ENCODE measurements around the gene CENPK. TPM values are rescaled to one million over a fixed set of nuclear protein-coding genes. Genes with fewer than 3 reads are reported as not detected.

CENPK gene
- total and polyA plus RNA-seq, 2 of the 8 experiments (the other 6 are each of a cell fraction or from before 2014, with no cell fraction given), result 13.3 to 50.9 TPM

DNA sequence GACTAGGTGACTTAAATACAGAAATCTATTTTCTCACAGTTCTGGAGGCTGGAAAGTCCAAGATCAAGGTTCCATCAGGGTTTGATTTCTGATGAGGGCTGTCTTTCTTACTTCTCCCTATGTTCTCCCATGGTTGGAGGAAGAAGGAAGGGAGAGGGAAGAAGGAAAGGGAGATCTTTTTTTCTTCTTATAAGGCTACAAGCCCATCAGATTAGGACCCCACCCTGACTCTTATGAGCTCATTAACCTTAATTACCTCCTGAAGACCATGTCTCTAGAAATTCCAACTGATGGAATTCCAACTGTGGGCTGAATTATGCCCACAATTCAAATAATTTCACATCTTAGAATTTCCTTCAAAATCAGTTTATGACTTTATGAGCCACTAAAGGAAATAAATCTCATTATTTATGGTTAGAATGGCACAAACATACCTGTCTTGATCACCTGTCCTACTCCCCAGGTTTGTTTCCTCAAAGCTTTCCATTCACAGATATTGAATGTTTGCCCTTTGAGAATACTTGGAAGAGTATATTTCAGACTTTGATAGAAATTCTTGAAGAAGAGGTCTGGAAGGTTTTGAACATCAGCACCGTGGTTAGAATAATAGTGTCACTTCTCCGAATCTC, 7.7 kb upstream of the CENPK start (continued):
- TF ChIP-seq, protein P1, sequence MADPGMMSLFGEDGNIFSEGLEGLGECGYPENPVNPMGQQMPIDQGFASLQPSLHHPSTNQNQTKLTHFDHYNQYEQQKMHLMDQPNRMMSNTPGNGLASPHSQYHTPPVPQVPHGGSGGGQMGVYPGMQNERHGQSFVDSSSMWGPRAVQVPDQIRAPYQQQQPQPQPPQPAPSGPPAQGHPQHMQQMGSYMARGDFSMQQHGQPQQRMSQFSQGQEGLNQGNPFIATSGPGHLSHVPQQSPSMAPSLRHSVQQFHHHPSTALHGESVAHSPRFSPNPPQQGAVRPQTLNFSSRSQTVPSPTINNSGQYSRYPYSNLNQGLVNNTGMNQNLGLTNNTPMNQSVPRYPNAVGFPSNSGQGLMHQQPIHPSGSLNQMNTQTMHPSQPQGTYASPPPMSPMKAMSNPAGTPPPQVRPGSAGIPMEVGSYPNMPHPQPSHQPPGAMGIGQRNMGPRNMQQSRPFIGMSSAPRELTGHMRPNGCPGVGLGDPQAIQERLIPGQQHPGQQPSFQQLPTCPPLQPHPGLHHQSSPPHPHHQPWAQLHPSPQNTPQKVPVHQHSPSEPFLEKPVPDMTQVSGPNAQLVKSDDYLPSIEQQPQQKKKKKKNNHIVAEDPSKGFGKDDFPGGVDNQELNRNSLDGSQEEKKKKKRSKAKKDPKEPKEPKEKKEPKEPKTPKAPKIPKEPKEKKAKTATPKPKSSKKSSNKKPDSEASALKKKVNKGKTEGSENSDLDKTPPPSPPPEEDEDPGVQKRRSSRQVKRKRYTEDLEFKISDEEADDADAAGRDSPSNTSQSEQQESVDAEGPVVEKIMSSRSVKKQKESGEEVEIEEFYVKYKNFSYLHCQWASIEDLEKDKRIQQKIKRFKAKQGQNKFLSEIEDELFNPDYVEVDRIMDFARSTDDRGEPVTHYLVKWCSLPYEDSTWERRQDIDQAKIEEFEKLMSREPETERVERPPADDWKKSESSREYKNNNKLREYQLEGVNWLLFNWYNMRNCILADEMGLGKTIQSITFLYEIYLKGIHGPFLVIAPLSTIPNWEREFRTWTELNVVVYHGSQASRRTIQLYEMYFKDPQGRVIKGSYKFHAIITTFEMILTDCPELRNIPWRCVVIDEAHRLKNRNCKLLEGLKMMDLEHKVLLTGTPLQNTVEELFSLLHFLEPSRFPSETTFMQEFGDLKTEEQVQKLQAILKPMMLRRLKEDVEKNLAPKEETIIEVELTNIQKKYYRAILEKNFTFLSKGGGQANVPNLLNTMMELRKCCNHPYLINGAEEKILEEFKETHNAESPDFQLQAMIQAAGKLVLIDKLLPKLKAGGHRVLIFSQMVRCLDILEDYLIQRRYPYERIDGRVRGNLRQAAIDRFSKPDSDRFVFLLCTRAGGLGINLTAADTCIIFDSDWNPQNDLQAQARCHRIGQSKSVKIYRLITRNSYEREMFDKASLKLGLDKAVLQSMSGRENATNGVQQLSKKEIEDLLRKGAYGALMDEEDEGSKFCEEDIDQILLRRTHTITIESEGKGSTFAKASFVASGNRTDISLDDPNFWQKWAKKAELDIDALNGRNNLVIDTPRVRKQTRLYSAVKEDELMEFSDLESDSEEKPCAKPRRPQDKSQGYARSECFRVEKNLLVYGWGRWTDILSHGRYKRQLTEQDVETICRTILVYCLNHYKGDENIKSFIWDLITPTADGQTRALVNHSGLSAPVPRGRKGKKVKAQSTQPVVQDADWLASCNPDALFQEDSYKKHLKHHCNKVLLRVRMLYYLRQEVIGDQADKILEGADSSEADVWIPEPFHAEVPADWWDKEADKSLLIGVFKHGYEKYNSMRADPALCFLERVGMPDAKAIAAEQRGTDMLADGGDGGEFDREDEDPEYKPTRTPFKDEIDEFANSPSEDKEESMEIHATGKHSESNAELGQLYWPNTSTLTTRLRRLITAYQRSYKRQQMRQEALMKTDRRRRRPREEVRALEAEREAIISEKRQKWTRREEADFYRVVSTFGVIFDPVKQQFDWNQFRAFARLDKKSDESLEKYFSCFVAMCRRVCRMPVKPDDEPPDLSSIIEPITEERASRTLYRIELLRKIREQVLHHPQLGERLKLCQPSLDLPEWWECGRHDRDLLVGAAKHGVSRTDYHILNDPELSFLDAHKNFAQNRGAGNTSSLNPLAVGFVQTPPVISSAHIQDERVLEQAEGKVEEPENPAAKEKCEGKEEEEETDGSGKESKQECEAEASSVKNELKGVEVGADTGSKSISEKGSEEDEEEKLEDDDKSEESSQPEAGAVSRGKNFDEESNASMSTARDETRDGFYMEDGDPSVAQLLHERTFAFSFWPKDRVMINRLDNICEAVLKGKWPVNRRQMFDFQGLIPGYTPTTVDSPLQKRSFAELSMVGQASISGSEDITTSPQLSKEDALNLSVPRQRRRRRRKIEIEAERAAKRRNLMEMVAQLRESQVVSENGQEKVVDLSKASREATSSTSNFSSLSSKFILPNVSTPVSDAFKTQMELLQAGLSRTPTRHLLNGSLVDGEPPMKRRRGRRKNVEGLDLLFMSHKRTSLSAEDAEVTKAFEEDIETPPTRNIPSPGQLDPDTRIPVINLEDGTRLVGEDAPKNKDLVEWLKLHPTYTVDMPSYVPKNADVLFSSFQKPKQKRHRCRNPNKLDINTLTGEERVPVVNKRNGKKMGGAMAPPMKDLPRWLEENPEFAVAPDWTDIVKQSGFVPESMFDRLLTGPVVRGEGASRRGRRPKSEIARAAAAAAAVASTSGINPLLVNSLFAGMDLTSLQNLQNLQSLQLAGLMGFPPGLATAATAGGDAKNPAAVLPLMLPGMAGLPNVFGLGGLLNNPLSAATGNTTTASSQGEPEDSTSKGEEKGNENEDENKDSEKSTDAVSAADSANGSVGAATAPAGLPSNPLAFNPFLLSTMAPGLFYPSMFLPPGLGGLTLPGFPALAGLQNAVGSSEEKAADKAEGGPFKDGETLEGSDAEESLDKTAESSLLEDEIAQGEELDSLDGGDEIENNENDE (IDR thresholded peaks at IDR 0.05; ENCODE audit: insufficient replicate concordance, low read length), result no peak
- no peak for TF ChIP-seq RXRA (IDR thresholded peaks at IDR 0.05; ENCODE audit: insufficient read depth, low read depth, low read length)

Data from H1 (cell line).